HG03571 (cell line): ENCODE results near the gene LPCAT3.

Source experiments
- ATAC-seq: cut with Tn5 transposase; IDR thresholded peaks from one replicate; pipeline ENCODE4 v1.9.1; 2021; ENCODE audit not compliant: unreplicated experiment

Gene LPCAT3

DNA sequence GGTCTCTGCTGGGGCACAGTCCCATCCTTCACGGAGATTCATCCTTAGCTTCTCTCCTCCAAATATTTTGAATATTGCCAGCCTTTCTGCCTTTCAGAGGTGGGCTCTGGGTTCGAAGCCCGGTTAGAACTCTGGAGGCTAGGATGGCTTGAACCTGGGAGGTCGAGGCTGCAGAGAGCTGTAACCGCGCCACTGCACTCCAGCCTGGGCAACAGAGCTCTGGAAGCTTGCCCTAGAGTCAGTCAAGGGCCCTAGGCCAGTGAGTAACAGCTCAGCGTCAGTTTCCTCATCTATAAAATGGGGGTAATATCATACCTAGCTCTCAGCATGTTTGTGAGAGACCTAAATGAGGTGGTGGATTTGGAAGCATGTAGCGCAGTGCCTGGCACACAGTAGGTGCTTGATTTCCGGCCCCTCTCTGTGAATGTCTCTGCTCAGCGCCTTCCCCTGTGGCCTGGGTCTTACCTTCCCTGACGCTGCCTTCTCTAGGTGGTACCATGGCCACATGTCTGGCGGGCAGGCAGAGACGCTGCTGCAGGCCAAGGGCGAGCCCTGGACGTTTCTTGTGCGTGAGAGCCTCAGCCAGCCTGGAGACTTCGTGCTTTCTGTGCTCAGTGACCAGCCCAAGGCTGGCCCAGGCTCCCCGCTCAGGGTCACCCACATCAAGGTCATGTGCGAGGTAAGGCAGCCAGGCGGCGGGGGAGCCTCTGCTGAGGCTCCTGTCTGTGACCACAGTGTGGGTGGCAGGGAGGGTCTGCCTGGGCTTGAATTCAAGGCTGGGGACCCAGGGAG lies 63.8 kb downstream of the LPCAT3 start:
- ATAC-seq, result no peak

DNA sequence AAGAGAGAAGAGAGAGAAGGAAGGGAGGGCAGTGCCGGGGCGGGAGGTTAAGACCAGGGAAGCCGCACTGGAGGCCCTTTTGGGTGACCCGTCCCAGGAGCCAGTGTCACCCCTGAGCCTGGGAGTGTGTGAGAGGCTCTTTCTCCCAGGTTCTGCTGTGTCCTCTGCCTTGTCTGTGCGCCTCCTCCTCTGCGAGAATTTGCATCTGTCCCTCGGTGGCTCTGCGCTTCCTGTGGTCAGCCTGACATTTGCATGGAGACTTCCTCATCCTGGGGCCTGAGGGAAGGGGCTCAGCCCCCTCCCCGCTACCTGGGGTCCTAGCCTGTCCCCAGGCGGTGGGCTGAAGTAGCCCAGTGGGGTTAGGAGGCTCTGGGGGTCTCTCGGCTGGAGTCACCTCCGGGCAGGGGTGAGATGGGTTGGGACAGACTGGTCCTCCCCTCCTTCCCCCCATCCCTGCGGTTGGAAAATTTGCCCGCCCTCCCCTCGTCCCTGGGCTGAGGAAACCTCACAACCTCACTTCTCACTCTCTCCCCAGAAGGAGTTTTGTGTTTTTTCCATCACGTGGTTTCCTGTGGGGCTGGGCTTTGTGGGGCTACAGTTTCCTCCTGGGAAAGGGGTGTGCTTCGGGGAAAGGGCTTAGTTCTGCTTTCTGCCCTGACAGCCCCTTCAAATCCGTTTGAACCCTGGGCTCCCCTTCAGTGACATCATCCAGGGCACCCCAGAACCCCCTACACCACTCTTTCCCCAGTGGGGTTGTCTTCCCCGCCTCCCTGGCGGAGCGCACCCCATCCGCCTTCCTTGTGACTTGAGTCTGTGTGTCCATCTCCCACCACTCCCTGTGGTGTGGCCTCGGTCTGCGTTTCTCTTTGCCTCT lies 64.6 kb downstream of the LPCAT3 start:
- peak; percentile 42 for ATAC-seq

DNA sequence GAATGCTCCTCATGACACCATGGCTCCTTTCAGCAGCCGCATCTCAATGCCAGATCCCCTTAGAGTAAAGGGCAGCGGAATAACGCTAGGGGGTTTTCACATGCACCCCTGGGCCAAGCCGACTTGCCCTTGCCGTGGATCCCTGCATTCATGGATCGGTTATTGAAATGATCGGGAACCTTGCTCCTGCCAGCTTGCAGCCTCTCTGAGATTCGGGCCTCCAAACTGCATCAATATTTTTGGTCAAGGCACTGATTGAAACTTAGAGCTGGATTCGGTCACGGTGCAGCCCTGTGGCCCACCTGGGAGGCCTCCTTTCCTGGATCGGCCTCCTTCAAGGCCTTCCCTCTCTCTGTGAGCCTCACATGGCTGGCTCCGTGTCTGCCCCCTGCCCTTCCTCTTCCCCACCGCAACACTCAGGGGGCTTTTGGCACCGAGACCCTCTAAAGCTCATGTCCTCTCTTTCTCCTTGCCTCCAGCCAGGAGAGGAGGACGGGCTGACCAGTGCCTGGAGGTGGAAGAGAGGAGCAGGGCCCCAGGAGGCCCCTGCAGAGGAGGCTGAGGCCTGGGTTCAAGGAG lies 65.3 kb downstream of the LPCAT3 start:
- ATAC-seq, result no peak

DNA sequence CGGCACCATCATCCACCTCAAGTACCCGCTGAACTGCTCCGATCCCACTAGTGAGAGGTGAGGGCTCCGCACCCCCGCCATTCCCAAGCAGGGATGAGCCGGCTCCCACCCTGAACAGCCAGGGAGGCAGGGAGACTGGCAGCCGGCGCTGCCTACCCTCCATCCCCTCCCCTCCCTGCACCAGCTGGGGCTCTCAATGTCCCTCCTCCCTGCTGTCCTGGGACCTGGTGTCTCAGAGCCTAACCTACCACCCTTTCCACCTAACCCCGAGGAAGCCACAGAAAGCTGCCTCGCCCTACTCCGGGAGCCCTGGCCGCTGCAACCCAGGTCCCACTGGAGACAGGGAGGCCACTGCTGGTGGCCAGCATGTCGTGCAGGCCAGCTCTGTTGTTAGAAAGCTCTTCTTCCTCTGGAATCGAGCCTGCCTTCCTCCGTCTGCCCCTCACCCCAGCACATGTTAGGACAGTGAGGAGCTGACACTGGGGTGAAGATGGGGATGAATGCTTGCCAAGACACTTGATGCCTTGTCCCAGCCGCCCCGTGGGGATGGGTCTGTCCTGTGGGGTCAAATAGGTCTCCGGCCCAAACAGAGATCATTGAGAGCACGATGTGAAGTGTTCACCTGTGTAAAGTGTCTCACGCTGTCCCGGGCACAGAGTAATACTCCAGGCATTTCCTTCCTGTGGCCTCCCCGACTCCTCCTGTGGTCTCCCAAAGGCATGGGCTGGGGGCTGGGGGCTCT lies 66.0 kb downstream of the LPCAT3 start:
- ATAC-seq, result no peak

DNA sequence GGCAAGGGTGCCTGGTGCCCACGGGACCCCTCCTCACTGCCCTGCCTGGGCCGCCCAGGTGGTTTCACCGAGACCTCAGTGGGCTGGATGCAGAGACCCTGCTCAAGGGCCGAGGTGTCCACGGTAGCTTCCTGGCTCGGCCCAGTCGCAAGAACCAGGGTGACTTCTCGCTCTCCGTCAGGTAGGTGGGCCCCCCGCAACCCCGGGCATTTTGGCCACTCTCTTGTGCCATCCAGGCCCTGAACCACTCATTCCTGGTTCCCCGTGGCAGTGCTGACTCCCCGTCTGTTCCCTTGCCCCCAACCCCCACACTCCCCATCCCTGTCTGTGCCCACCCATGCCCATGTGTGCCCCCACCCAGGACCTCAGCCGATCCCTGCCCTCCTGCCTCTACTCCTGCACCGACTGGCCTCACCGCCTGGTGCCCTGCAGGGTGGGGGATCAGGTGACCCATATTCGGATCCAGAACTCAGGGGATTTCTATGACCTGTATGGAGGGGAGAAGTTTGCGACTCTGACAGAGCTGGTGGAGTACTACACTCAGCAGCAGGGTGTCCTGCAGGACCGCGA lies 66.6 kb downstream of the LPCAT3 start:
- no peak for ATAC-seq

DNA sequence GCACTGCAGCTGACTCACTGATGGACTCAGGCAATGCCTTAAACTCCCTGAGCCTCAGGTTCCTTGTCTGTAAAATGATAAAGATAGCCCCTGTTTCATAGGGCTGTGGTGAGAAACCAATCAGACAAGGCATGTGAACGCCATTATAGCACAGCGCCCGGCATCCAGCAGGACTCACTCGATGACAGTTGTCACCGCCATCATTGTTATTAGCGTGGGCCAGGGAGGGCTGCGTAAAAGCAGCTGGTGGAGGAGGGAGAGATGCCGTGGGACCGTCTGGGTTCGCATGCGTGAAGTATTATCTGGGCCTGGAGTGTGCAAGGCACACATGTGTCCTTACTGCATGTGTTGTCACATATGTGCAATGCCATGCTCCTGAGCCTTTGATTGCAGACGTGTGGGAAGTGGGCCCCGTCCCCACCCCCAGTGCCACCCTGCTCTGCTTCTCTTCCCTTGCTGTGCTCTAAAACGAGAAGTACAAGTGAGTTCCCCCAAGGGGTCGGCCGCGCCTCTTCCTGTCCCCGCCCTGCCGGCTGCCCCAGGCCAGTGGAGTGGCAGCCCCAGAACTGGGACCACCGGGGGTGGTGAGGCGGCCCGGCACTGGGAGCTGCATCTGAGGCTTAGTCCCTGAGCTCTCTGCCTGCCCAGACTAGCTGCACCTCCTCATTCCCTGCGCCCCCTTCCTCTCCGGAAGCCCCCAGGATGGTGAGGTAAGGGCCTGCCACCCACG lies 67.3 kb downstream of the LPCAT3 start, which contains the start of gene PTPN6:
Gene PTPN6, plus strand, starts transcription at position 546 of the 730 bp plus-strand sequence. Its CDS starts 157 bp downstream, at position 703.
- no peak for ATAC-seq

DNA sequence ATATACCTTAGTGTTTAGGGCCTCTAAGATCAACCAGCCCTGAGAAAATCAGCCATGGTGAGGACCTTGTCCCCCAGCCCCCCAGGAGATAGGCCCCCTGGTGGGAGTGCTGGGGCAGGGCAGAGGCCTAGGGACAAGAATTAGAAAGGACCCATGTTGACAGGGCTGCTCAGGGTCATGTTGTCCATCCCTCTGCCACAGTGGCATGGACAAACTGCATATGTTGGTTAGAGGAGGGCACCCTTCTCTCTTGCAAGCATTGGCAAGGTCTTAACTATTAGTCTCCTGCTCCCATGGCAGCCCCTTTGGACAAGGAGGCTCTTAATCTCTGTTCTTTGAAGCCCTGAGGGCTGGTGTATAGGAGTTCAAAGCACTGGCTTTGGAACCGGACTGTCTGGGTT lies 67.9 kb downstream of the LPCAT3 start:
- no peak for ATAC-seq

DNA sequence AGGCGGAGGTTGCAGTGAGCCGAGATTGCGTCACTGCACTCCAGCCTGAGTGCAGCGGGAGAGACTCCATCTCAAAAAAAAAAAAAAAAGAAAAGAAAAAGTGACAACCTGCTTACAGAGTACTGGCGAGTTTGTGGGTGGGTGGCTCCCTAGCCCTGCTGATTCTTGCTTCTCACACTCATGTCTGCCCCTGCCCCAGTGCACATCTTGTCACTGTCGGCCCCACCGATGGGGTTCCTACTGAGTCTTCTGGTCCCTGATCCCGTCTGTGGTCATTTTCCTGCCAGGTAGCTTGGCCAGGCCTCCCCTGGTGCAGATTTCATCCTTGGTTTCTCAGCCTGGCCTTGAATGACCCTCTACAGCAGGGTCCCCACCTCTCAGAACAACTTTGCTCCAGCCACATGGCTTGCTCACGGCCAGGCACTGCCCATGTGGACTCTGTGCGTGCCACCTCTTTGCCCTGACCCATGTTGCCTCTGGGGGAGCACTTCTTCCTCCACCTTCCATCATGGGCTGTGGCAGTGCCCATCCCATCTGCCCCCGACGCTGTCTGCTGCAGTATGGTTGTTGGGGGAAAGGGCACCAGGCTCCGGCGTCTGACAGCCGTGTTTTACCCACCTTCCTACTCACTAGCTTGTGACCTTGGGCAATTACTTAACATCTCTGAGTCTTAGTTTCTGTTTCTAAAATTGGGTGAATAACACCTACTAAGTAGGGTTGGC lies 69.2 kb downstream of the LPCAT3 start:
- no peak for ATAC-seq

DNA sequence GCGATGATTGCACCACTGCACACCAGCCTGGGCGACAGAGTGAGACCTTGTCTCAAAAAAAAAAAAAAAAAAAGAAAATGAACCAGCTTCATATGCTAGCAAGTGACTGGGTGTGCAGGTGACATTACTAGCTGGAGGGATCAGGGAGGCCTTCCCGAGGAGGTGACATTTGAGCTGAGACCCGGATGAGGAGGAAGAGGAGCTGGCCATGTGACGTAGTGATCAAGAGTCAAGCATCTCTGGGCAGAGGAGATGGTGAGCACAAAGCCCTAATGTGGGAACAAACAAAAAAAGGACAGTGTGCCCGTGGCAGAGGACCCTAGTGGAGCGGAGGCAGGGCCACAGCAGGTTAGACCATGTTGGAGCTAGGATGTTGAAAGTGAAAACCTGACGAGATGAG lies 70.7 kb downstream of the LPCAT3 start:
- ATAC-seq, result no peak

DNA sequence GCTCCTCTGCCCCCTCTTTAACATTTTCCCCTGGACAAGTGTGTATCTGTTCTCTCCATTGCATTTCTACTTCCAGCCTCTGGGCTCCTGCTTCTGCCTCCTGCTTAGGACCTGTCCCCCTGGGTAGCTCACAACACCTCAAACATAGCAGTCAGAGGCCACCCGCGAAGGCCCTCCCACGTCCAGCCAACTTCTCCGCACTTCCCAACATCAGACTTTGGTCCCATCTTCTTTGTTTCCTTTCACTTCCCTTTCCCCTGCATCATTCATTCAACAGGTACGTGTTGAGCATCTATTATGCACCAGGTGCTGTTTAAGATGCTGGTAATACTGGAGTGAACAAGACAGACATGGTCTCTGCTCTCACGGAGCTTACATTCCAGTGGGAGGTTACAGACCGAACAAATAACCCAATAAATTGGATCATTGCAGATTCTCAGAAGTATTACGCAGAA lies 71.3 kb downstream of the LPCAT3 start:
- ATAC-seq, result no peak

DNA sequence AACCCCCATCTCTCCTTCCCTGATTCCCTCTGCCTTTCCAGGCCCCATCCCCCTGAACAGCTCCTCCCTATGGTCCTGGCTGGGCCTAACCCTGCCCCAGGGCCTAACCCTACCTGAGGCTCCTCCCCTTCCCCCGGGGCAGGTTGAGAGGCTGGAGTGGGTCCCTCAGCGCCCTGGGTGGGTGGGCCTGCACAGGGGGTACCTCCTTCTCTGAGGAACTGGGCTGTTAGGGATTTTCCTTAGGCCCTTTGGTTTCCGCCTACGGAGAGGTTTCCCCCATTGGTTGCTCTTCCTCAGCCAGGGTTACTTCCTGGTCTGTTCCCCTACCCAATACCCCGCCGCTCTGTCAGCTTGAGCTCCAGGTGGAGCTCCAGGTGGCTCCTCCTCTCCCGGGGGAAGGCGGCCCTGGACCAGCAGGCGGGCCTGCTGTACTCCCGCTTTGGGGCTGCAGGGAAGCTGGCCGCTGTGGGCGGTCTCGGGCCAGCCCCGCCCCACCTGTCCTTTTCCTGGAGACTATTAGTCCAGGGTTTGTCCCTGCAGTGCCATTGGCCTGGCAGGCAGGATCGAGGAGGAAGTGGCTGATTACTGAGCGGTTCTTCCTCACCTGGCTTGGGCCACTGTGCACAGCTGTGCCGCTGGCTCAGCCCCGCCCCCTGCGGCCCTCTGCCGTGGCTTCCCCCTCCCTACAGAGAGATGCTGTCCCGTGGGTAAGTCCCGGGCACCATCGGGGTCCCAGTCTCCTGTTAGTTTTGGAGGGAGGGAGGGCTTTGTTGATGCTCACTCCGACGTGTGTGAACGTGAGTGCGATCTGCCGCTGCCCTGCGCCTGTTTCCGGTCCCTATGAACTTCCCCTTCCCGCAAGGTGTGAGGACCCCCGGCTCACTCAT lies 72.0 kb downstream of the LPCAT3 start:
- ATAC-seq, result no peak

DNA sequence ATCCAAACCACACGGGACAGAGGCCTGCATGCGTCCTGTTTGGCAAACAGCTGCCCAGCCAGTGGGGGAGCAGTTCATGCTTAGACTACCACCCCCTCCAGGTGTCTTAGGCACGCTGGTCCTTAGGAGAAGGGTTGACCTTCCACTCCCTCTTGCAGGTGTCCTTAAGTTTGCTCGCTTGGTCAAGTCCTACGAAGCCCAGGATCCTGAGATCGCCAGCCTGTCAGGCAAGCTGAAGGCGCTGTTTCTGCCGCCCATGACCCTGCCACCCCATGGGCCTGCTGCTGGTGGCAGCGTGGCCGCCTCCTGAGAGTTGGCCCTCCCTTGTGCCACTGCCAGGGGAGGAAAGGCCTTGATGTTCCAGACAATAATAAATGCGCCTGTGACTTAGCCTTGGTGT lies 72.7 kb downstream of the LPCAT3 start:
- no peak for ATAC-seq

DNA sequence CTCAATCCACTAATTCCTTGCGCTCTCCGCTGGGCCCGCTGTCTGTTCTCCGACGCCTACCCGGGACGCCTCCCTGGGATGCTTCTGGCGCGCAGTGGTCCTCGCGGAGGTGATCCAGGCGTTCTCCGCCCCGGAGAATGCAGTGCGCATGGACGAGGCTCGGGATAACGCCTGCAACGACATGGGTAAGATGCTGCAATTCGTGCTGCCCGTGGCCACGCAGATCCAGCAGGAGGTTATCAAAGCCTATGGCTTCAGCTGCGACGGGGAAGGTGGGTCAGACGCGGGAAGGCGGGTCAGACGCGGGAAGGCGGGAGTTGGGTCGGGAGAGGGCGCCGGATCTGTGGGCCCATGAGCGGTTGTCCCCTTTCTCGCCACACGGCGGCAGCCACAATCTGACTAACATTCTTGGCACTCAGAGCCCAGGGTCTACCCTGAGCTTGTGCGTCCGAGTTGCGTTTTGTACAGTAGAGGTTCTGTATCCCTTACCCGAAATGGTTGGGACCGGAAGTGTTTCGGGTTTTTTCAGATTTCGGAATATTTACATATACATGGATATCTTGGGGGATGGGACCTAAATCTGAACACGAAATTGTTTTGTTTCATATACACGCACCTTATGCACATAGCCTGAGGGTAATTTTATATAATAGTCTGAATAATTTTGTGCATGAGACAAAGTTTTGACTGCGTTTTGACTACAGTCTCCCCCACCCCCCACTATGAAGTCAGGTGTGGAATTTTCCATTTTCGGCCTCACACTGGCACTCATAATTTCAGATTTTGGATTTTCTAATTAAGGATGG lies 73.7 kb downstream of the LPCAT3 start:
- peak; percentile 41 for ATAC-seq

DNA sequence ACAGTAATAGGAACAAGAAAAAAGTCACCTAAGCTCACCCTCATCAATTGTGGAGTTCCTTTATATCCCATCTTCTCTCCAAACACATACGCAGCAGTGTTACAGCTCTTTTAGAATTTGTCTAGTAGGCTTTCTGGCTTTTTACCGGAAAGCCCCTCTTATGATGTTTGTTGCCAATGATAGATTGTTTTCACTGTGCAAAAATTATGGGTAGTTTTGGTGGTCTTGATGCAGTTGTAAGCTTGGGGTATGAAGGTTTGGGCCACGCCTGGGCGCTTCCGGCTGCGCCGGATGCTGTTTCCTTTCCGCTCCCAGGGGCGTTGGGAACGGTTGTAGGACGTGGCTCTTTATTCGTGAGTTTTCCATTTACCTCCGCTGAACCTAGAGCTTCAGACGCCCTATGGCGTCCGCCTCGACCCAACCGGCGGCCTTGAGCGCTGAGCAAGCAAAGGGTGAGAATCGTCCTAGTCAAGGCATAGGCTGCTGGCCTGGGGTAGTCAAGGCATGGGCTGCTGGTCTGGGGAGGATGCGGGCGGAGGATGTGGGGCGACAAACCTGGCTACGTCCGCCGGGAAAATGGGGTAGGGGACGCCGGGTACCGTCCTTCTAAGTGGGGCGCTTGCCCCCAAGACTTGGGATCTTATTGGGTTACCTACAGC lies 74.4 kb downstream of the LPCAT3 start, which contains the start of the genes C12orf57 and RNU7-1:
Gene C12orf57, plus strand, starts transcription at position 301 of the 659 bp plus-strand sequence. Its CDS starts 100 bp downstream, at position 401.
Gene RNU7-1, plus strand, starts transcription at position 95 of the 659 bp plus-strand sequence.
- peak; percentile 23 for ATAC-seq

DNA sequence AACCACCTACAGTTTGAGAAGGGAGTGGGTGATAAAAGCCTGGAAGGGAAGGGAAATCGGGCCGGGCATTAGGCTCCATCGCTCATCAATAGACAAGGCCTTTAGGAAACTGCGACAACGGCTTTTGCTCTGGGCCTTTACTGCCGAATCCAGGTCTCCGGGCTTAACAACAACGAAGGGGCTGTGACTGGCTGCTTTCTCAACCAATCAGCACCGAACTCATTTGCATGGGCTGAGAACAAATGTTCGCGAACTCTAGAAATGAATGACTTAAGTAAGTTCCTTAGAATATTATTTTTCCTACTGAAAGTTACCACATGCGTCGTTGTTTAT lies 74.9 kb downstream of the LPCAT3 start:
- ATAC-seq, result peak; percentile 24

DNA sequence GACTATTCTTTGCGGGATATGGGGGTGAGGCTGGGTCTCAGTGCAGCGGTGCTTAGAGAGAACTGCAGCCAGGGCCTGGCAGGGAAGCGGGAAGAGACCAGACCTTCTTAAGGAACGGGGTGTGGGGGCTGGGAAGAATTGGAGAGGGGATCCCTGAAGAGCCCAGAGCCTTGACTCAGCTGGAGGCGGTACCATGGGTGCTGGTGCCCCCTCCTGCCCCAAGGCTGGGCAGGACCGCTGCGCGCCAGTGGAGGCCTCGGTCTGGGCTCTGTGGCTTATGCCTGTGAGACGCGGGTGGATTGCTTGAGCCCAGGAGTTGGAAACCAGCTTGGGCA lies 76.0 kb downstream of the LPCAT3 start:
- no peak for ATAC-seq

DNA sequence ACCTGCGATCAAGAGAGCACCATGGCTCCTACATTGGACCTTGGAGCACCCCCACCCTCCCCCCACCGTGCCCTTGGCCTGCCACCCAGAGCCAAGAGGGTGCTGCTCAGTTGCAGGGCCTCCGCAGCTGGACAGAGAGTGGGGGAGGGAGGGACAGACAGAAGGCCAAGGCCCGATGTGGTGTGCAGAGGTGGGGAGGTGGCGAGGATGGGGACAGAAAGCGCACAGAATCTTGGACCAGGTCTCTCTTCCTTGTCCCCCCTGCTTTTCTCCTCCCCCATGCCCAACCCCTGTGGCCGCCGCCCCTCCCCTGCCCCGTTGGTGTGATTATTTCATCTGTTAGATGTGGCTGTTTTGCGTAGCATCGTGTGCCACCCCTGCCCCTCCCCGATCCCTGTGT lies 76.5 kb downstream of the LPCAT3 start:
- no peak for ATAC-seq
